ENCODE data around the gene DDX39A. TPM values are rescaled to one million over a fixed set of nuclear protein-coding genes. Genes with fewer than 3 reads are reported as not detected.

Gene DDX39A
- polyA plus RNA-seq, 4 donors = 36.1 to 70.0 (median 53.2) TPM

DNA sequence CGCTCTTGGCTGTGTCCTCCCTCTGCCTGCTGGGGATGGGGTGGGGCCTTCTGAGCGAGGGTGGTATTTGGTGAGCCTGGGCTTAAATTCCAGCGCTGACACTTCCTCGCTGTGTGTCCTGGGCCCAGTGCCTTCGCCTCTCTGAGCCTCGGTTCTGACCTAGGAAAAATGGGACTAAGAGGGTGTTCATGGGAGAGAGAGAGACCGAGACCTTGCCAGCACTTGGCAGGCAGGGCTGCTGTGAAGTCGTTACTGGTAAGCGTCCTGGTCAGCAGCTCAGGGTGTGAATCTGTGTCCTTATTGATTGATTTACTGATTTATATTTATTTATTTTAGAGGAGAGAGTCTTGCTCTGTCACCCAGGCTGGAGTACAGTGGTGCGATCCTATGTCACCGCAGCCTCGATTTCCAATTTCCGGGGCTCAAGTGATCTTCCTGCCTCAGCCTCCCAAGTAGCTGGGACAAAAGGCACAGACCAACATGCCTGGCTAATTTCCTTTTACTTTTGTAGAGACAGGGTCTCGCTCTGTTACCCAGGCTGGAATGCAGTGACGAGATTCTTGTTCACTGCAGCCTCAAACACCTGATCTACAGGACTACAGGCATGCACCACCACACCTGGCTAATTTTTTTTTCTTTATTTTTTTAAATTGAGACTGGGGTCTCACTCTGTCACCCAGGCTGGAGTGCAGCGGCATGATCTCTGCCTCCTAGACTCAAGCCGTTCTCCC lies 16.3 kb upstream of the DDX39A start:
- DNase-seq (ENCODE audit: low read depth in 4 of 4, low spot score in 3 of 4) = no peak

DNA sequence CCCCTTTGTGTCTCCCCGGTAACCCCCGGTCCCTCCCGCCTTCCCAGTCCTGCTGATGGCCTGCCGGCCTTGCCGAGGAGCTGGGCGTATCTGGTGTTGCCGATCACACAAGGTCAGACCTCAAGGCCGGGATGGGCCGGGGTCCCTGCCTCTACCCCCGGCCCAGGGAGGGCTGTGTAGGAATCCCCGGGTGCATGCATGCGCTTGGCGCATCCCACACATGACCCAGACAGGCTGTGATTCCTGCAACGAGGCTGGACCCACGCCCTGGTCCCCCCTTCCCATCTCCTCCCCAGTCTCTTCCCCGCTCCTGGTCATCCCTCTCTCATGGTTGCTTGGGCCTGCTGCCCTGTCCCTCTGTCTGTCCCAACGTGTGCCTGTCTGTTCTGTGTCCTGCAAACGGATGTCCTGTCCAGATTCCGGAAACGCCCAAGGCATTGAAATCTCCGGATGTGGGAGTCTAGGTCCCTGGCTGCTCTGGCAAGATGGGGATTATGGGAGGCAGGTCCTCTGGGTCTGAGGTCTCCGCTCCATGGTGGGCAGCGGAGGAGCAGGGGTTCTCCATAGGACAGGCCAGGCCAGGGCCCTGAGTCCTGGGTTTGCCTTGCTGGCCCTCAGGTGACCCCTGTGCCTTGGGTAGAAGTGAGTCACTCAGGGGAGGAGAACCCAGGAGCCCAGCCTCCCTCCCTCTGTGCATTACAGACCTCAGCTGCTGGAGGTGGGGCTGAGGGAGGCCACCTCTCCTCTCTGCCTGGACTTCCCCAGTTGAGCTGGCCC lies 15.6 kb upstream of the DDX39A start:
- DNase-seq (ENCODE audit: low read depth in 4 of 4, low spot score in 3 of 4) = no peak

DNA sequence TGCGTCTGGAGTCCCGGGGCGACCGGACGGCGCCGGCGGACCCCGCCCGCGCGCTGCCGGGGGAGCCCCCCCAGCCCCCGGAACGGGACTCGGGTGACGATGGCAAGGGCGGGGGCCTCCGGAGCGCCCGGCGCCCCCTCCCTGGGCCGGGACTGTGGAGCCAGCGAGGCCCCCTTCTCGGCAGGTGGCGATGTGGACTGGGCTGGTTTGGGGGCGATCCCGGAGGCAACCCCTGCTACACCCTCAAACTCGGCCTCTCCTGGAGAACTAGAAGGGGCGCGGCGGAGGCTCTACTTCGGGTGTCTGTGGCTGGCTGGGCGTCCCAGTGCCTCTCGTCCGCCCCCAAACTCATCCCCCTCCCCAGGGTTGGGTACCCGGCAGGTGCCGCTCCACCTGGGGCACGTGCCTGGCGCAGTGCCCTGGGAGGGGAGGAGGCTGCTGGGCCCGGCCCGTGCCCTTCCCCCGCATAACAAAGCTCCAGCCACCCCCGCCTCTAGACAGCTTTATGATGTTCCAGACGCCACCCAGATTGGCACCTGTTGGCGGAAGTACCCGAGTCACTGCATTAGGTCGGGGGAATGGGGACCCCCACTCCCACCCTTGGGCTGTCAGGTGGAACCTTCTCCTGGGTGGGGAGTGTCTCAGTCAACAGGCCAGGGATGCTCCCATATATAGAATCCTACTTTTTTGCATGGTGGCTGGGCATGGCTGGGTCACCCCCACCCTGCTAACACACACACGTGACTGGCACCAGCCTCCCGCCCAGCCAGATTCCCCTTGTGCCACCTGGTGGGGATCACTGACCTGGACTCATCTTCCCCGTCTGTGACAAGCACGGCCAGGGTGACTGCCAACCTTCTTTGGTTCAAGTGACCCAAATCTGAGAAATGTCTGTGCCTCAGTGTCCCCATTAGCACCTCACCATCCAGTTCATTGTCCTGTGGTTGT lies 14.7 kb upstream of the DDX39A start:
- no peak for DNase-seq (ENCODE audit: low read depth in 4 of 4, low spot score in 3 of 4)

DNA sequence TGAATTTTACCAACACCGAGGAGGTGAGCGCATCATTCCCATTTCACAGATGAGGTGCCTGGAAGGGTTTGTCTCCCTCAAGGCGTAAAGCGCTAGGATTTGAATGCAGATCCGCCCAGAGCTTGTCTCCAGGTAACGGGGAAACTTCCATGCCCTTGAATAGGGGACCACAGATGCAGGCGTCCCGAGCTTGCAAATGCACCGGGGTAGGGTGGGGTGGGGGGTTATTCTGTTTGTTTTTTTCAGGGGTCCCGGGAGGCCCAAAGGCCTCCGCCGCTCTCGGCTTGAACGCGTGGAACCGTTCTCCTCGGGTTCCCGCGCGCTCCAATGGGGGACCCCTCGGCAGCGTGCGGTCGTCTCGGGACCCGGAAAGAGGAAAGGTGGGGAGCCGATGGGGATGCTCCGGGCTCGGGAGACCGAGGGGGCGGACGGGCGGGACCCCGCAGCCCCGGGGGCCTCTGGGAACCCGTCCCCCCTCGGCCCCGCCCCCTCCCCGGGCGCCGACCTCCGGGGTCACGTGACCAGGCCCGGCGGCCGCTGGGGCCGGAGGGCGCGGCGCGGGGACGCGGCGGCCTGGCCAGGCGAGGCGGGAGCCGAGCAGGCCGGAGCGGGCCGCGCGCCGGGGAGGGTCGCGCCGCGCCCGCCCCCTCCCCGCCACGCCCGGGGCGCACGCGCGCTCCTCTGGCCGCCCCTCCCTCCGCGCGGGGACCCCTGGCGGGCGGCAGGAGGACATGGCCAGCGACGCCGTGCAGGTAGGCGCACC lies 13.8 kb upstream of the DDX39A start, which contains the start of gene PKN1:
PKN1 (plus strand) TSS at position 516 of the 763 bp plus-strand sequence; CDS start at position 732, 216 bp downstream.
- no peak for DNase-seq (ENCODE audit: low read depth in 4 of 4, low spot score in 3 of 4)

DNA sequence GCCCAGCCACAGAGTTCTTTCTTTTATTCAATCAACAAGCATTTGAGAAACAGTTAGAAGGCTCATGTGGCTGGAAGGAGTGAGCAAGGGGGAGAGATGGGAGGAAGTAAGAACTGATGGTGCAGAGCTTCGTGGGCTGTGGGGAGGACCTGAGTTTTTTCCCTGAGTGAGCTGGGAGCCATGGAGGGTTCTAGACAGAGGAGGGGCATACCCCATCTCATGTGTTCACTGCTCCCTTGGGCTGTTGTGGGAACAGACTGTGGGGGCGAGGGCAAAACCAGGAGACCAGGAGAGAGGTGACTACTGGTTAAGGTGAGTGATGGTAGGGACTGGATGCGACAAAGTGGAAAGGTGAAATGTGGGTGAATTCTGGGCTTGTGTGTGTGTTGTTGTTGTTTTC lies 11.6 kb upstream of the DDX39A start:
- DNase-seq (ENCODE audit: low read depth in 4 of 4, low spot score in 3 of 4) = no peak

DNA sequence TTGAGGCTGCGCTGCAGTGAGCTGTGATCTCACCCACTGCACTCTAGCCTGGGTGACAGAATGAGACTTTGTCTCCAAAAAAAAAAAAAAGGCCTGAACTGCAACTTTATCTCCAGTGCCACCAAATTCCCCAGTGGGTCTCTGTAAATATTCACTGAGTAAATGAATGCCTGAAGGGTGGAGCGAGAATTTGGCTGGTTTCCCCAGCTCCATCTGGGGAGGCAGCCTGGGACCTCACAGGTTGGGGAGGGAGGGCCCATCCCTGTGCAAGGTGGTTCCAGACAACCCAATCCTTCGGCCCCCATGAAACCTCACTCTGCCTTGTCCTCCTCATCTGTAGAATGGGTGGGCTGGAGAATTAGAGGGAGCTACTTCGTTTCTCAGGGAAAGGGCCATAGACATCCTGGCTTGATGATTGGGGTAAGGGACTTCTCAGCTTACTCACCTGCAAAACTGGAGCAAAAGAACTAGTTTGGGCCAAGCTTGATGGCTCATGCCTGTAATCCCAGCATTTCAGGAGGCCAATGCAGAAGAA lies 9.8 kb upstream of the DDX39A start:
- DNase-seq (ENCODE audit: low read depth in 4 of 4, low spot score in 3 of 4) = no peak

DNA sequence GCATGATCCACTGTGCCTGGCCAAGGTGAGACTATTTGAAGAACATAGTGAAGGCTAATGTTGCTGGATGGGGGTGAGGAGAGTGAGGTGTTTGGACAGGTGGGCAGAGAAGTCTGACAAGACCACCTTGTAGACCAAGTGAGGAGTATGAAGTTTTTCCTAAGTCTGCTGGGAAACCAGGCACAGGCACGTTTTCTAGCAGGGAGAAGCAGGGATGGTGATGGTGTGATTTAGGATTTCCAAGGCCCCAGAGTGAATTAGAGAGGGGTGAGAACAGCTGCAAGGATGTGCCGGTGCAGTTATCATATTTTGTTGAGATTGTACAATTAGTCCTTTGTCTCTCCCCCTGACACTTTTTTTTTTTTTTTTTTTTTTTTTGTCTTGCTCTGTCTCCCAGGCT lies 8.3 kb upstream of the DDX39A start:
- DNase-seq (ENCODE audit: low read depth in 4 of 4, low spot score in 3 of 4) = no peak

DNA sequence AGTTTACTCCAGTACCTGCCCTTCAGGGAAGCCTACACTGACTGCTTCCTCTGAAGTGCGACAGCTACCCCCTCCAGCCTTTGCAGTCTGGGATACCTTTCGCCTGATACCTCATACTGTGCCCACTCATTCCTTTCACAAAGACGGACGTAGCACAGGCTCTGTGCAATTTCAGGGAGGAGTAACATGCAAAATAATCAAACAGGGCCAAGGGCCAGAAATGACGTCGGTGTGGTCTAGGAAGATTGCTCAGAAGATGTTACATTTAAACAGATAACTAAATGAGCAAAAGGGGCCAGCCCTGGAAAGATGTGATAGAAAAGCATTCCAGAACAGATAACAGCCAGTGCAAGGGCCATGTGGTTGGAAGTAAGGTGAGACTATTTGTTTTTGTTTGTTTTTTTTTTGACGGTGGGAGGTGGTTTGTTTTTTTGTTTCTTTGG lies 6.6 kb upstream of the DDX39A start:
- no peak for DNase-seq (ENCODE audit: low read depth in 4 of 4, low spot score in 3 of 4)

DNA sequence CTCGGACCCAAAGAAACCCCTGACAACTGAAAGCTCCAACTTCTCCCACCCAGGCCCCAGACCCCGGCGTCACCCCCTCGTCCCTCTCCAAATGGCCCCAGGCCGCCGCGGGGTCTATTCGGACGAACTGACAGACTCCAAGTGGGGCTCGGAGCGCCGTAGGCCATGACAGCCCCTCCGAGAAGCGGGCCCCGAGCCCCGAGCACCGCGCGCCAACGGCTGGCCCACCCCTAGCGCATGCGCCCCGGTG lies 360 bp downstream of the DDX39A start:
- DNase-seq (ENCODE audit: low read depth in 4 of 4, low spot score in 3 of 4) = no peak

DNA sequence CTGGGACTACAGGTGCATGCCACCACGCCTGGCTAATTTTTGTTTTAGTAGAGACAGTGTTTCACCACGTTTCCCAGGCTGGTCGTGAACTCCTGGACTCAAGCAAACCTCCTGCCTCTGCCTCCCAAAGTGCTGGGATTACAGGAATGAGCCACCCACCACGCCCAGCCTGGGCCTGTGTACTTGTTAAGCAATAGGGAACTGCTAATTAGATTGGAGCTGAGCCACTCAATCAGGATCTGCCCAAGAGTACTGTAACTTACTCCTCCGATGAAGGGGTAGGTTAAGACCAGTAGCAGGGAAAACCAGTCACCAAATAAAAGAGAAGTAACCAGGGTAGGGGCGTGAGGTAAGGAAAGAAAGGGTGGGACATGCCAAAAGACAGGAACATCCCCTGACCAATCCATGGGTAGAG lies 2.3 kb downstream of the DDX39A start:
- no peak for DNase-seq (ENCODE audit: low read depth in 4 of 4, low spot score in 3 of 4)

DNA sequence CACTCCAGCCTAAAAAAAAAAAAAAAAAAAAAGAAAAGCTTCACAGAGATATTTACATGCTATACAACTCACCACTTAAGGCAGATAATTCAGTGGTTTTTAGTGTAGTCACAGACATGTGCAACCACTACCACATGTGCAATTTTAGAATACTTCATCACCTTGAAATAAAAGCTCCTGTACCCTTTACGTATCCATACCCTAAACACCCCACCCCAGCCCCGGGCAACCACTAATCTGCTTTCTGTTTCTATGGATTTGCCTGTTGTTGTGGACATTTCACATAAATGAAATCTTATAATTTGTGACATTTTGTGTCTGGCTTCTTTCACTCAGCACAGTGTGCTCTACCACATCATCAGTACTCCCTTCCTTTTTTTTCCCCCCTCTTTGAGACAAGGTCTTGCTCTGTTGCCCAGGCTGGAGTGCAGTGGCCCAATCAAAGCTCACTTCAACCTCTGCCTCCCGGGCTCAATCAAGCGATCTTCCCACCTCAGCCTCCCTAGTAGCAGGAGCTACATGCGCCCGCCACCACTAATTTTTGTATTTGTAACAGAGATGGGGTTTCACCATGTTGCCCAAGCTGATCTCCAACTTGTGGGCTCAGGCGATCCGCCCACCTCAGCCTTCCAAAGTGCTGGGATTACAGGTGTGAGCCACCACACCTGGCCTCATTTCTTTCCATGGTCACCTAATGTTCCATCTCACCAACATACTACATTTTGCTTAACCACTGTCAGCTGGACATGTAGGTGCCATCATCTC lies 4.0 kb downstream of the DDX39A start:
- no peak for DNase-seq (ENCODE audit: low read depth in 4 of 4, low spot score in 3 of 4)

DNA sequence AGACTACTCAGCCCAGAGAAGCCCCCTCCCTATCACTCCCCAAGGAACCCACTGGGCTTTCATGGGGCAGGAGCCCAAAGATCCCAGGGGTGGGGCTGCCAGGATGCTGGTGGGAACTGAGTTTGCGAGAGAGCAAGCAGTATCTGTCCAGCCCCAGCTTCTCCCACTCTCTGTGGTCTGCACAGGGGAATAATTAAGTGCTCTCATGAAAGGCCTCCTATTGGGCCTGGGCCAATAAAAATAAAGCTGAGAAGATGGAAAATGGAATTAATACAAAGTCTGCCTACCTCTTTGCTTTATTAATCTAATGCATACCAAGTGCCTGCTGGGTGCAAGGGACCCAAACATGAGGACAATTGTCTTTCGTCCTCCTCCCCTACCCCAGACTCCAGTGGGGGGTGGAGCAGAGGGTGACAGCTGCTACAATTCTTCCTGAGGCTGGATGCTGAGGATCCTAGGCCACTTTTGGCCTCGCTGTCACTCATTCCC lies 5.4 kb downstream of the DDX39A start:
- no peak for DNase-seq (ENCODE audit: low read depth in 4 of 4, low spot score in 3 of 4)

DNA sequence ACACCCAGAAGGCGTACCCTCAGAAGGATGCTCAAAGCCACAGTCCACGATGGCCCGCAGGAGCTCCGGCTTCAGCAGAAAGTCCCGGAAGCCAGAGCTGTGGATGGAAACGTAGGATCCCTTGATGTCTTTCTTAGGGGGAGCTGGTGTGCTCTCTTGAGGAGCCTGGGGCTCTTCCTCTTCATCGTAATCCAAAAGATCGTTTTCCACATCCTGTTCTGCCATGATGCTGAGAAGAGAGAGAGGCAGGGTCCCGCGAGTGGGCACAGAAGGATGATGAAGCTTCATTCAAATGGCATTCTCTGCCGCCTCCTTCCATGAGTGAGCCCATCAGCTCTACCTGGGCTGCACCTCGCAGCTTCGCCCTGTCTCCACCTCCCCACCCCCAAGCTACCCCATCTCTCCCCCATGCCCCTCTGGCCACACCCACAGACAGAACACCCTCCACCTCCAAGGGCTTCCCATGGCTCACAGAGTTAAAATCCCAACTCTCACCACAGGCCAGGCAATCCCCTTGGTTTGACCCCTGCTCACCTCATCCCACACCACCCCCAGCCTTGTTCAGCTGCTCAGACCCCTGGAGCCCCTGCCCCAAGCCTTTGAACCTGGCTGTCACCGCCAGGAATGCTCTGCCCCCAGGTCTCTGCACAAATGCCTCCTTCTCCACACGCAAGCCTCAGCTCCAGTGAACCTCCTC lies 6.0 kb downstream of the DDX39A start:
- no peak for DNase-seq (ENCODE audit: low read depth in 4 of 4, low spot score in 3 of 4)

DNA sequence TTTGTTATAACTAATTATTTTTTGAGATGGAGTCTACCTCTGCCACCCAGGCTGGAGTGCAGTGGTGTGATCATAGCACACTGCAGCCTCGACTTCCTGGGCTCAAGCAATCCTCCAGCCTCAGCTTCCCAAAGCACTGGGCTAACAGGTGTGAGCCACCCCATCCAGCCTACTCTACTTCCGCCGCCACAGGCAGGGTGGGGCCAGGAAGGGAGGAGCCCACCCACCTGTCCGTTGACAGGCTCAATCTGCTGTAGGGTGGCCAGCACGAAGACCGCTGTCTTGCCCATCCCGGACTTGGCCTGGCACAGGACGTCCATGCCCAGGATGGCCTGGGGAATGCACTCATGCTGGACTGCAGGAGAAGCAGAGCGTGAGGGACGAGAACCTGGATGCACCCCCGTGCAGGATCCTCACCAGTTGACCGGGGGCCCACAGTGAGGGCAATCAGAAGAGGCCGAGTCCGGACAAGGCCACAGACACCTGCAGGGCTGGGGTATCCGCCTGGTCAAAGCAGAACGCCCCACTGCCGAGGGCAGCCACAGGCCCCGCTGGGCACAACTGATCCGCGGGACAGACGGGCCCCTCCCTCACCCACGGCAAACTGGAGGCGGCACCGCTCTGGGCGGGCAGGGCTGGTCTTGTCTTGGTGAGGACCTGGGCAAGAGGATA lies 6.7 kb downstream of the DDX39A start:
- no peak for DNase-seq (ENCODE audit: low read depth in 4 of 4, low spot score in 3 of 4)

DNA sequence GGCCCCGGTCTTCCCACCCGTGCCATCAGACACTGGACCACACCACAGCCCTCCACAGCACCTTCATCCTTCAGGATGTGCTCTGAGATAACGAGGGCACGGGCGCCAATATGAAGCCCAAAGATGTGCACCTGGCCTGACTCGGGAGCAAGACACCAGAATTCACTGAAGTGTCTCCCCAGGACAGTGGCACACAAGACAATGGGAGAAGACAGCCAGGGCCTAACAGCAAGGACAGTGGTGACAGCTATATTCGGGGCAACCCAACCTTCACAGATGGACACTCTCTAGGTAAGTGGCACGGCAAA lies 7.2 kb downstream of the DDX39A start:
- DNase-seq (ENCODE audit: low read depth in 4 of 4, low spot score in 3 of 4) = no peak

DNA sequence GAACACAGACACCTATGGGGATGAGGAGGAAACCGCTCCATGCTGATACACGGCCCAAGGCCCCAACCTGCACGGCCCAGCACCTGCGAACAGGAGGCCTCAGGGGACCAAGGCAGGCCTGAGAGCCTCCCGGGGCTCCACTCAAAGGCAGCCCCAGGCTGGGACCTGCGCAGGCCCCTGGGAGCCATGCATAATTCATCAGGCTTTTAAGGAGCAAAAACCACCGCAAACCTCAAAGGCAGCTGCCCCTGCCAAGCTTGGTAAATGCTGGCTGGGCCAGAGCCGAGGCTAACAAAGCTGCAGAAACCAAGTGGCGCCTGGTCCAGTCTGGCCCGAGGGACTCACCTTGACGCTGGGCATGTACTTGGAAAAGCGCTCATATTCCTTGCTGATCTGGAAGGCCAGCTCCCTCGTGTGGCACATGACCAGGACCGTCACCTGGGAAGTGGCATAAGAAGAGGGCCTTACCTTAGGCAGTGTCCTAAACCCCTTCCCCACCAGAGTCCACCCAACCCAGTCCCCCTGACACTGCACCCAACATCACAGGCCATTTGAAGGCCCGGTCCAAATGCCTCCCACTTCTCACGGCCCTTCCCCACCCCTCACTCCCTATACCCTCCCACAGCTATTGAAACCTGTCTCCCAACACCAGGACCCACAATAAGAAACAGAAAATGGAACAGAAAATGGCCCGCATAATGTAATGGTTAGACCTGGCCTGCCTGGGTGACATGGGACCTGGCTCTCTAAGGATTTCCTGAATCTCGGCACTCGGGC lies 7.8 kb downstream of the DDX39A start:
- DNase-seq (ENCODE audit: low read depth in 4 of 4, low spot score in 3 of 4) = no peak

All from left renal pelvis (tissue), 4 donors.